ENCODE data around the gene DOCK10.

The DOCK10 gene

DNA sequence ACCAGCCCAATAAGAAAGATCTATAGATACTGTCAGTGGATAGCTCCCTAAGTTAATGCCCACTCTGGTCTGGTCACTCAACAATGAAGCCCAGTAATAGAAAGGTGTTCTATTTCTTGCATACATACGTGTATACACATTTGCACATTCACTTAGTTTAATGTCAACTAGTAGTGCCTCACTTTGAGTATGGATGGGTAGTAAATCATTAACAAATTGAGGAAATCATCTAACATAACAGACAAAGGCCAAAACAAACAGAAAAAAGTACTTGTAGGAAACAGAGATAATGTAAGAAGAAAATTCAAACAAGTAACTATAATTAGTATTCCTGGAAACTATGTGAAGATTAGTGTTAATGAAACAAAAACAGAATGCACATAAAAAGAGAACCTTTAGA, 312.8 kb downstream of the DOCK10 start:
- DNase-seq (ENCODE audit: low spot score) = no peak
- no peak for FAIRE-seq

DNA sequence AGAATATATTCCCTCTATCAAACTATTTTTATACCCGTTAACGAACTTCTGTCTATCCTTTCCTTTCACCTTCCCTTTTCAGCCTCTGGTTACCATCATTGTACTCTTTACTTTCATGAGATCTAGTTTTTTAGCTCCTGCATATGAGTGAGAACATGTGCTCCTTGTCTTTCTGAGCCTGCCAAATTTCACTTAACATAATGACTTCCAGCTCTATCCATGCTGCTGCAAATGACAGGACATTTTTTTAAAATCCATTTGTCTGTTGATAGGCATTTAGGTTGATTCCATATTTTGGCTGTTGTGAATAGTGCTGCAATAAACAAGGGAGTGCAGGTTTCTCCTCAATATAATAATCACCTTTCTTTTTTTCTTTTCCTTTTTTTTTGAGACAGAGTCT, 317.9 kb downstream of the DOCK10 start:
- FAIRE-seq (no peak), DNase-seq (ENCODE audit: low spot score) (no peak)

DNA sequence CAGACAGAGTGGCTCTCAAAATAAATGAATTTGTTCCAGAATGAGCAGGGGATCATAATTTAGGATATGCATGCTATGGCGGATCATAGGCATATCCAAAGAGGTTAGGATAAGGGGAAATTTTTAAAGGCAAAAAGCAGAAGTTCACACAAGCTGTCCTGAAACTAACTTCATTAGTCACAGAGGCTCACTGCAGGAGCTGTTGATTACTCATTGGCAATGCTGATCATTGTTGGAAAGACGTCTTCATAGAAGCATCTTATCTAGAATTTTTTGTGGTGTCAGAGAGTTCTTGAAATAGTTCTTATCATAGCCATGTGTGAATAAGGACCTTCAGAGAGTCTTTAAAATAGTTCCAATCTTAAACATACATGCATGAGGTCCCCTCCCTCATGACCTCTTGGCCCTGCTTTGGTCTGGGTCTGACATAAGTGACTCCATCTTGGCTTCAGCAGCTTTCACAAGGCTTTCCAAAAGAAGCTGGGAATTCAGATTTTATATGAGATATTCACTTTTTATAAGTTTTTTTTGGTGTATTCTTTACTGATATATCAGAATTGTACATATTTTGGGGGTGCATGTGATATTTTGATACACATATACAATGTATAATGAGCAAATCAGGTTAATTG, 318.6 kb downstream of the DOCK10 start:
- no peak for DNase-seq (ENCODE audit: low spot score)
- no peak for FAIRE-seq

DNA sequence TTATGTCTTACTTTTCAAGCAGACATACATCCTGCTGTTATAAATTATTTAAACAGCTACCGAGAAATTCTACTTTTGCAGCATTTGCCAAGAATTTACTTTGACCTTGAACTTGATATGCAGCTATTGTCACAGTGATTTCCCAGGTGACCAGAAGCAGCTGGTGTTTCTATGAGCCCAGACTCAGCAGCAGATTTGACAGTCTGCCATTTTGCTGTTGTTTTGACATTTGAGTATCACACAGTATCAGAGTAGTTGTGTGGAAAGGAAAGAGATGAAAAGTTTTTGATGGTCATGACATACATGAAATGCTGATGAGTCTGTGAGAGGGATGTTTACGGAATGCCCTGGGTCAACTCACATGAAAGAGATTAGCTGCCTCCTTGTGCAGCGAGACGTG, 319.5 kb downstream of the DOCK10 start:
- DNase-seq (ENCODE audit: low spot score) (no peak), FAIRE-seq (no peak)

DNA sequence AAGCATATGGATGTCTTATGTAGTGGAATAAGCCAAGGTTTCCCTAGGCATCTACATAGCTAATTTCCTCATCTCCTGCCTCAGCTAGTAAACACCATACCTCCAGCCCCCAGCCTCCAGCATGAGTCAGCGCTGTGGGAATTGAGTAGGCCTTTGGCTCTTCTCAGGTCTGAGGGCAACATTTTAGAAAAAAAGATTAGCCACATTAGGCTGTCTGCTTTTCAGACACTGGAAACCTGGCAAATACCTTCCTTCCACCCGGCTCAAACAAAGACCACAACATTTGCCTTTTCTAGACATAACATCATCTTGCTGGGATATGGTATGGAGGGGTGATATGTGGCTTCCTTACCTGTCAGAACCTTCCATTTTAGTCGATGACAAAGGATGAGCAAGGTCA, 320.0 kb downstream of the DOCK10 start:
- FAIRE-seq (no peak), DNase-seq (ENCODE audit: low spot score) (peak; percentile 15)

DNA sequence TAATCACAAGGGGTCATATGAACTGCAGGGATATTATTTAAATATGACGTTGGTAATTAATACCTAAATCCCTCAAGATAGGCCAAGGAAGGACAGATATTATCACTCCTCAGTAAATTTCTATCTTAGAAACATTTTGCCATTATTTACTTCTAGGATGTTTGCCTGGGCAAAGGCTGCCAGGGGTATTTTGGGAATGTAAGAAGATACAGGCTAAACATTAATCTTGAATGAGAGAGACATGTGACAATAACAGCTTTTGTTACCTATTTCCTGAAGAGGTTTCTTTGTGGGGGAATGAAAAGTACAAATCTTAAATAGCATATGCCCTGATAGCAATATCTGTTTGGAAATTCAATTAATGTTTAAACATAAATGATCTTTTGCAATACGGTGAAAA, 325.3 kb downstream of the DOCK10 start:
- no peak for FAIRE-seq
- DNase-seq (ENCODE audit: low spot score) = no peak

DNA sequence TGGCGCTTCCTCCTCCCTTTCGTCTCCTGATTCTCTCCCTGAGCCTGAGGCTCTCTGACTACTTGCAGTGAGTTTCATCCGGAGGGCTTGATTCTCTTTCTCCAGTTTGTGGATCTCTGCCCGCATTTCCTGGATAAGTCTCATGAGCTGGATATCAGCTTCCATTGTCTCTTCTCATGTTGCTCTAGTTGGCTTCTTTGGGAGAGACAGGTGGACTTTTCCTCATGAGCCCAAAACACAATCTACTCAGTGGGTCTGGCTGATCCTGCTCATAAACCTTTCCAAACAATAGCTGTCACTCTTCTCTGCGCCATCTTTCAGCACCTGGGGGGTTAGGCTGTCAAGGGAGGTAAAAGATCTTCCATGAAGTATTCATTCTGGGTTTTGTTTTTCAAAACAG, 326.1 kb downstream of the DOCK10 start, which contains the start of gene CCDC195:
CCDC195 (minus strand) TSS at position 165 of the 400 bp plus-strand sequence; CDS start at position 165, 0 bp downstream.
- DNase-seq (ENCODE audit: low spot score) (no peak), FAIRE-seq (no peak)
